T-helper 17 cell (primary cell): Measurements from ENCODE around the gene MLXIPL. TPM values are rescaled to one million over a fixed set of nuclear protein-coding genes. Genes with fewer than 3 reads are reported as not detected.
"Not testable (repeated sequence)": the region's sequence is repeated elsewhere in the genome, so short reads cannot be mapped to it uniquely, and the experiment has no call there.

ENCODE experiments used
- ATAC-seq: fragments of 150-1000 bp; cut with Tn5 transposase; 2 replicates; pipeline ENCODE4 v1.10.0; 2021; ENCODE audit warnings: mild to moderate bottlenecking, moderate library complexity
- DNase-seq, 3 donors: peaks; one replicate each; pipeline versions ENCODE4 v3.0.0 to v3.0.0-alpha.2; 2020 to 2021
- H3K9me3 ChIP-seq: one replicate; pipeline ENCODE4 v1.7.0; 2013; ENCODE audit warnings: low read length, mild to moderate bottlenecking; ENCODE audit not compliant: control insufficient read depth, poor library complexity, severe bottlenecking
- H3K27ac Mint-ChIP-seq: one replicate; pipeline ENCODE4 v1.8.0; 2022; ENCODE audit warnings: mild to moderate bottlenecking, moderate library complexity, mixed read lengths
- H3K27me3 Mint-ChIP-seq: one replicate; pipeline ENCODE4 v1.8.0; 2022; ENCODE audit warnings: mixed read lengths
- H3K36me3 Mint-ChIP-seq: one replicate; pipeline ENCODE4 v1.8.0; 2022; ENCODE audit warnings: low read depth, mixed read lengths
- H3K4me1 Mint-ChIP-seq: one replicate; pipeline ENCODE4 v1.8.0; 2022; ENCODE audit warnings: mild to moderate bottlenecking, mixed read lengths
- H3K4me3 Mint-ChIP-seq: one replicate; pipeline ENCODE4 v1.8.0; 2022; ENCODE audit warnings: mild to moderate bottlenecking, moderate library complexity, mixed read lengths
- total RNA-seq, 4 donors: library from RNA in 2 of 4; stranded (reverse) in 2 of 4; gene quantifications; one replicate each; pipeline ENCODE4 v1.2.3 and lab custom pipeline; 2022 to 2026

MLXIPL gene
- total RNA-seq, 2 donors from 2014 or later: not detected

DNA sequence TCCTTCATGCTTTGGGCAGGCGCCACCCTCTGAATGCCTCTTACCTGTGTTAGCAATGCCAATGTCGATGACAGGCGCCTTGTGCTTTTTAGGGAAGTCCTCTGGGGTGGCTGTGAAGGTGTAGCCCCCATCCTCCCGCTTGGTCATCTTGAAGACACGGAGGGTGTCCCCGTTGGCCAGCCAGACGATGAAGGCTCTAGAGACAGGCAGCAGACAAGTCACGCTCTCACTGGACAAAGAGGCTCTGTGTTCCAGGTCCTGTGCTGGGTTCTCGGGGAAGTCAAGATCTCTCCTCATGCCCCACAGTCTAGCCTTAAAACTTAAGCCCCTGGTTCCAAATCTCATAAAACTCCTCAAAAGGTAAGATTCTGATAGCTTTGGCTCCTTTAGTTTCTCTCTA is 51.0 kb downstream of the MLXIPL start:
- ATAC-seq (no peak), DNase-seq (no peak)
- Mint-ChIP-seq H3K27ac (no peak overlapping the region), H3K4me1 (peaks cover 22% of the 10 kb centered on the region), H3K36me3 (peaks cover 6% of the 10 kb centered on the region), H3K27me3 (no peaks in the 10 kb centered on the region), H3K4me3 (no peak overlapping the region)
- no peaks in the 10 kb centered on the region for H3K9me3 ChIP-seq

DNA sequence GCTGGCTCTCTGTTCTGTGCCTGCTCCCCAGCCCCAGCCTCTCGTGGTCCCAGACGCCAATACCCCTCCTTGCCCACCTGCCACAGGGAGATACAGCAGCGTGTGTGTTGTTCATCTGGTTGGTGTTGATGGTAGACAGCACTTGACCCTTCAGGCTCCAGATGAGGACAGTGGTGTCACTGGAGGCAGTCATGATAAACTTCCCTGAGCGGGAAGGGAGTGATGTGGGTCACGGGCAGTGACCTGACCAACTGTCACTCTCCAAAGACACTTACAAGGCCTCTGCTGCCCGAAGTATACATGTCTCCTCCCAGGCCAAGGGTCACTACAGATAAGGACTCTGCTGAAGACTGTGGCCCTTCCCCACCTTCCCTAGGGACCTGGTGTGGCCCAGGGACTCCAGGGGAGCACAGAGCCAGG is 51.5 kb downstream of the MLXIPL start:
- ATAC-seq: no peak
- H3K4me3 Mint-ChIP-seq: no peak overlapping the region
- H3K9me3 ChIP-seq: no peaks in the 10 kb centered on the region
- no peak overlapping the region for H3K27ac Mint-ChIP-seq
- no peaks in the 10 kb centered on the region for H3K27me3 Mint-ChIP-seq
- H3K36me3 Mint-ChIP-seq: peaks cover 6% of the 10 kb centered on the region
- DNase-seq: no peak
- peaks cover 21% of the 10 kb centered on the region for H3K4me1 Mint-ChIP-seq

DNA sequence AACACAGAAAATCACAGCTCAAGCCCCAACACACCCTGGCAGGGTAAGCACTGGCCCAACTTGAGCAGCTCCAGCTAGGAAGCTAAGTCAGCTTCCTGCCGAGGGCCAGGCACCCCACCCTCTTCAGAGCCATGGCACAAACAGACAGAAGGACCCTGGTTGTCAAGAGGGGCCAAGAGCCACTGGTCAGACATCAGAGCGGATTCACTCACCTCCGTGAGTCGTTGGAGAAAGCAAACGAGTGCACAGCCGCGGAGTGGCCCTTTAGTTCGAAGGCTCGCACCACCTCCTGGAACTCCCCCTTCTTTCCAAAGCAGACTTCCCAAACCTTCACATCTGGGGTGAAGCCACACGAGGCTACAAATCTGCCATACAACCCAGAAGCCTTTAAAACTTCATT is 53.3 kb downstream of the MLXIPL start:
- no peaks in the 10 kb centered on the region for H3K9me3 ChIP-seq
- DNase-seq: no peak
- Mint-ChIP-seq H3K4me1 (peaks cover 22% of the 10 kb centered on the region), H3K27ac (no peak overlapping the region), H3K4me3 (no peak overlapping the region), H3K27me3 (no peaks in the 10 kb centered on the region), H3K36me3 (peaks cover 6% of the 10 kb centered on the region)
- ATAC-seq: no peak

DNA sequence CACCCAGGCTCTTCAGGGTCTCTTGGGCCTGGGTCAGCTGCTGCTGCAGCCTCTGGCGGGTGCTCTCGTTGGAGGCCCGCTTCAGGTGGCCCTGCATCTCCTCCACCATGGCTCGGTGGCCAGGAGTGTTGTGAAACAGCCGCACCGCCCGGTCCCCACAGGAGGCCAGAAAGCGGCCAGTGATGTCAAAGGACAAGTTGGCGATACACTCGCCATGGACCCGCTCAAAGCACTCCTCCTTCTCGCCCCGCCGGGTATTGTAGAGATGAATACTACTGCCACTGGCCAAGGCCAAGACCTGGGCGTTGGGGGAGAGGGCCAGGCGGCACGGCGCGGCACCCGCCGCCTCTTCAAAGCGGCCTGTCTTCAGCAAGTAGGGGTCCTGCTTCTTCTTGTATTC is 53.8 kb downstream of the MLXIPL start:
- DNase-seq: no peak
- no peaks in the 10 kb centered on the region for H3K9me3 ChIP-seq
- H3K36me3 Mint-ChIP-seq: peaks cover 6% of the 10 kb centered on the region

DNA sequence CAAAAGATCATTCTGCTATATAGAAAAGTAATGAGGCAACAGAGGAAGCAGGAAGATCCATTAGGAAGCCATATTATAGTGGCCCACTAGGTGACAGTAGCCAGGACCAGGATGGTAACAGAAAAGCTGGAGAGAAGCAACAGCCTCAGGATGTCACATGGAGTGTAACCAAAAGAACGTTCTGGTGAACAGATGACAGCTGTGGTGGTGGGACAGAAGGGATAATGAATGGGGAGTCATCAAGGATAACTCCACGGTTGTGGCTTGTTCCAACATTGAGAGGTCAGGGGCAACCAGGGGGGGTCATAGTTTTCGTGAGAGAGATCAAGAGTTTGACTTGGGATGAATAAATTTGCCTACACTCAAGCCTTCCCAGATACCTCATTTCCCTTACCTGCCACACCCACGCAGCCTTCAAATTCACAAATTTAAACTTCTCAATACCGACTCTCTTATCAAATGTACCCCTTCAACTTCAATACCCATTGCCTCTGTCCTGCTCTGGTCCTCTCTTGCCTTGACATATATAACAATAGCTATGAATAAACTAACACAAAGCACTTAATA is 55.2 kb downstream of the MLXIPL start:
- H3K9me3 ChIP-seq: no peaks in the 10 kb centered on the region
- Mint-ChIP-seq H3K27ac (no peak overlapping the region), H3K36me3 (peaks cover 6% of the 10 kb centered on the region), H3K4me1 (peaks cover 14% of the 10 kb centered on the region), H3K27me3 (no peaks in the 10 kb centered on the region), H3K4me3 (no peak overlapping the region)
- DNase-seq (no peak), ATAC-seq (no peak)

More for the DNA sequence above, 53.8 kb downstream of the MLXIPL start:
- H3K27me3 Mint-ChIP-seq: no peaks in the 10 kb centered on the region
- peaks cover 22% of the 10 kb centered on the region for H3K4me1 Mint-ChIP-seq
- H3K27ac Mint-ChIP-seq: no peak overlapping the region
- ATAC-seq: no peak
- H3K4me3 Mint-ChIP-seq: no peak overlapping the region

DNA sequence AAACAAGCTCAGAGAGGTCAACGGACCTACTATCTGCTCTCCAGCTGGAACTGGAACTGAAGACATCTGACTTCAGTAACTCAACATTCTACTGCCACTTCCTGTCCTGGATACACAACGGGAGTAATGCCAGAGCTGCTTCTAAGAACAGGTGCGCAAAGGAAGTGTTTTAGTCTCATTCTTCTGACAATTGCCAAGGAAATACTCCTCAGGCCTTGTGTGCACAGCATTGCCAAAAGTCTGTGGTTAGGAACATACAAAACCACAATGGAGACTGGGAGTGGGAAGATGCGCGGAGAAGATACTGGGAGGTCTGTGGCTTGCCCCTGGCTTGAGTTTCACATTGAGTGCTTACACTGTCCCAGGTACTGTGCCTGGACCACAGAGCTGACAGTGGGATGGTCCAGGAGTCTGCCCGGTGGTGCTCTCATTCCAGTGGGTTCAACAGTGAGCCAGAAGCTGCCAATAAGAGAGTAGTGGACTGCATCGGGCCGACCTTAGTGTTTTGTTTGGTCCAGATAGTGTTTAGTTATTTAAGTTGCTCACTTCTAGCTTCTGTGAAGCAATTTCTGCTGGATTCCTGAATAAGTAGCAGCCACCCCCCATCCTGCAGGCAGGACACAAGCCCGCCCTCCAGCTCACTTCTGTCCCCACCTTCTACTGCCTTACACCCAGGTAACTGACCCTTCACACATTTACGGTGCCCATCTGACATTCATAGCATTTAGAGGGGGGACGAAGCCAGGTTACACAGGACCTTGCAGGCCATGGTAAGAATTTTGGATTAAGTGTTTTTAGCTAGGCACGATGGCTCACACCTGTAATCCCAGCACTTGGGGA is 56.3 kb downstream of the MLXIPL start:
- no peak for ATAC-seq
- no peak for DNase-seq
- H3K27me3 Mint-ChIP-seq: no peaks in the 10 kb centered on the region
- H3K4me3 Mint-ChIP-seq: no peak overlapping the region
- peak overlapping the region; percentile 59 for H3K27ac Mint-ChIP-seq
- H3K4me1 Mint-ChIP-seq: peaks cover 12% of the 10 kb centered on the region
- H3K9me3 ChIP-seq: no peaks in the 10 kb centered on the region
- H3K36me3 Mint-ChIP-seq: peaks cover 6% of the 10 kb centered on the region

DNA sequence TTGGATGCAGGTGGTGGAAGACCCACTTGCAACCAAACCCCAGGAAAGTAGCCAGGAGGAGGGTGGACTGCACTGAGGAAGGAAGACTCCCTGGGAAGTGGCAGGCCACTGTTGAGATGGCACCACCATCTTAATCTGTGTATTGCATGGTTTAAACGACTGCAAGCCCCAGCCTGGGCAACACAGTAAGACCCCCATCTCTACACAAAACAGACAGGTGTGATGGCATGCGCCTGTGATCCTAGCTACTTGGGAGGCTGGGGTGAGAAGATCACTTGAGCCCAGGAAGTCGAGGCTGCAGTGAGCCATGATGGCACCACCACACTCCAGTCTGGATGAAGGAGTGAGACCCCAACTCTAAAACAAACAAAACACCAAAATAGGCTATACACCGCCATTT is 57.2 kb downstream of the MLXIPL start:
- Mint-ChIP-seq H3K4me1 (peaks cover 9% of the 10 kb centered on the region), H3K27ac (peak overlapping the region; percentile 84), H3K4me3 (no peak overlapping the region), H3K27me3 (no peaks in the 10 kb centered on the region), H3K36me3 (peaks cover 6% of the 10 kb centered on the region)
- H3K9me3 ChIP-seq: no peaks in the 10 kb centered on the region
- ATAC-seq (no peak), DNase-seq (no peak)

DNA sequence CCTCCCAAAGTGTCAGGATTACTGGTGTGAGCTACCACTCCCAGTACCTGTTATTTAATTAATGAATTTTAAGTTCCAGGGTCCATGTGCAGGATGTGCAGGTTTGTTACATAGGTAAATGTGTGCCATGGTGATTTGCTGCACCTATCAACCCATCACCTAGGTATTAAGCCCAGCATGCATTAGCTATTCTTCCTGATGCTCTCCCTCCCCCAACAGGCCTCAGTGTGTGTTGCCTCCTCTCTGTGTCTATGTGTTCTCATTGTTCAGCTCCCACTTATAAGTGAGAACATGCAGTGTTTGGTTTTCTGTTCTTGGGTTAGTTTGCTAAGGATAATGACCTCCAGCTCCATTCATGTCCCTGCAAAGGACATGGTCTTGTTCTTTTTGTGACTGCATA is 57.9 kb downstream of the MLXIPL start:
- not testable (repeated sequence) for H3K27me3 Mint-ChIP-seq, H3K9me3 ChIP-seq, DNase-seq, H3K36me3 Mint-ChIP-seq, H3K4me1 Mint-ChIP-seq
- ATAC-seq: peak; percentile 63
- Mint-ChIP-seq H3K27ac (peak overlapping the region; percentile 84), H3K4me3 (peak overlapping the region; percentile 85)

DNA sequence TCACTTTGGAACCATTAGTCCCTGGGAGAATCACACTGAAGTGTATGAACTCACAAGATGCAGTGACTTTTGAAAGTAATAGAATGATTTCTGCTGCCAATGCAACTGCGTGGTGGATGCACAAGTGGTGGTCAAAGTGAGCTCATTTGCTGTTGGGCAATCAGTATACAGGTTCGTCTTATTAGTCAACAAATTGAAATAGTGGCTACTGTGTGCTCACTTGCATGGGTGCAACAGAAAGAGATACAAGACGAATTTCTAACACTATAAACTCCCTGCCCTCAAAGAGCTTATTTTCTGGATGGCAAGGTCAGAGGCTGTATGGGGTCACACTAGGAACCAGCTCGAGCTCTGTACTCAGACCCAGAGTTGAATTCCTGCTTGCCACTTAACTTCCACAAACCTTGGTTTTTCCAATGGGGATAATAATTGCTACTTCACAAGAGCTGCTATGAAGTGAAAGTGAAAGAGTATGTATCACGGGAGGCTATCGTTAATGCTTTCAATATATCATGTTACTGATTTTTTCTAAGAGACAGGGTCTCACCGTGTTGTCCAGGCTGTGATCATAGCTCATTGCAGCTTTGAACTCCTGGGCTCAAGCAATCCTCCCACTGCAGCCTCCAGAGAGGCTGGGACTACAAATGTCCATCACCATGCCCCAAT is 58.5 kb downstream of the MLXIPL start:
- DNase-seq: no peak
- H3K9me3 ChIP-seq: no peaks in the 10 kb centered on the region
- Mint-ChIP-seq H3K36me3 (peaks cover 3% of the 10 kb centered on the region), H3K27me3 (no peaks in the 10 kb centered on the region), H3K27ac (peak overlapping the region; percentile 84), H3K4me1 (peaks cover 9% of the 10 kb centered on the region), H3K4me3 (peak overlapping the region; percentile 85)
- peak; percentile 30 for ATAC-seq

DNA sequence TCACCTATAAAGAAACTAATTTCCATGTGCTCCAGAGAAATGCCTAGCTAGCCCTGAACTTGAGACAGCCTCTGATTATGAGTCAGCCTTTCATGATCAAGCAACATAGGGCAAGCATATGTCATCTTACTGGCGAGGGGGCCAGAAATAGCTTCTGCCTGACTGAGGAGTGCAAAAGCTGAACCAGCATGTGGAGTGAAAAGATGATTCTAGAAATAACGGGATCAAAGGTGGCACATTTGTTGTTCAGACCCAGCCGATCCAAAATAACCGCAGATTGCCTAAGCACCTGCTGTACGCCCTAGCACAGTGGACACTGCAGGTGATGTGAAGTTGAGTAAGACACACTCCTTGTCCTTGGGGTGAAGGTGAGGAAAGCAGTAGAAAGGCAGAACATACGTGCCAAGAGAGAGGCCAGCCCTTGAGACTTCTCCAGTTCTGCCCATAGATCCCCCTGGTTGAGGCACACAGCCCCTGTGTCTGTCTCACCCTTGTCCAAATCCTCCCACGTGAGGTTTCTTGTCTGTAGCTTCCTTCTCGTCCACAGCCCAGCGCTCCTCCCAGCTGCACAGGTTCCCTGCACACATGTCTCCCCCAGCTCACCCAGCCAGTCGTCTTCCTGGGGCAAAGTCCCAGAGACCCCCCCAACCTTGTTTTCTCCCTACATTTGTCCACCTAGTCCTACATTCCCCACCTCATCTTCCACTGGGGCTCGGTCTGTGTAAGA is 64.0 kb downstream of the MLXIPL start:
- Mint-ChIP-seq H3K36me3 (no peaks in the 10 kb centered on the region), H3K4me3 (no peak overlapping the region), H3K27ac (no peak overlapping the region), H3K27me3 (no peaks in the 10 kb centered on the region), H3K4me1 (peaks cover 15% of the 10 kb centered on the region)
- H3K9me3 ChIP-seq: no peaks in the 10 kb centered on the region
- DNase-seq (no peak), ATAC-seq (no peak)

DNA sequence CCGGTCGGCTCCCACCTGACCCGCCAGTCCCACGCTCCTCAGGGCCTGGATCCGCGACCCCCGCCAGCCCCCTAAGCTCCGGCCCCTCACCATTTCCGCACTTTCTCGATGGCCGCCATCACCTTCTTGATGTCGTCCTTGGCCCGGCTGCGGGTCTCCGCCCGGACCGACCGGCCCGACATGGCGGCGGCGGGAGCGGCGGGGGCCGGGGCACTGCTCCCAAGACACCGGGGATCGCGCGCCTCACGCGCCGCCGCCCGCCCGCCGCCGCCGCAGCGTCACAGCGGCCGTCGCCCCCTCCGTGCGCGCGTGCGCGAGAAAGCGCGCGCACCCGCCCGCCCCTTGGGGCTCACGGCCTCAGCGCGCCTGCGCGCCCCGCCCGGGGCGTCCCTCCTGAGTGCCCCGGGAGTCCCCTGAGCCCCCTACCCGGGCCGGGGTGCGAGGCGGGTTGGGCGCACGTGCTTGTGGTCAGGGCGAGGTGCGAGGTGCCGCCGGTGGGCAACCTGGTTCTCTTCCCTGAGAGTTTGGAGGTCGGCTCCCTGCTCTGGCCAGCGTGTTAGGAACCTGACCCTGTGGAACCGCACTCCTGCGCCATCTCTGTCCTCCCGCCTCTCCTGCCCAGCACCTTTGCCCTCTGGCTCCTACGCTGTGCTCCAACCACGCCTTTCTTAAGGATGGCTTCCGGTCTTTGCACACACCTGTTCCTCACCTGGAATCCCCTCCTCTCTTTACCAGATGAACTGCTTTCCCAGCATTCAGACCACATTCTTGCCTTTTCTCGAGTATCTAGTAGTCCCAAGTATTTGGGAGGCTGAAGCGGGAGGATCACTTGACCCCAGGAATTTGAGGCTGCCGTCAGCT is 66.7 kb downstream of the MLXIPL start, which contains the start of gene BCL7B:
TSS of gene BCL7B (minus strand) at position 294 of the 861 bp plus-strand sequence. CDS start at position 182, 112 bp downstream.
- Mint-ChIP-seq H3K27me3 (no peaks in the 10 kb centered on the region), H3K4me3 (peak within 1 kb of the TSS; percentile 95), H3K36me3 (no peaks in the 10 kb centered on the region), H3K27ac (peak within 1 kb of the TSS; percentile 95), H3K4me1 (peaks cover 26% of the 10 kb centered on the region)
- H3K9me3 ChIP-seq: no peaks in the 10 kb centered on the region
- DNase-seq: peak; percentile 78 to 83 (median 78)
- ATAC-seq: peak; percentile 68

DNA sequence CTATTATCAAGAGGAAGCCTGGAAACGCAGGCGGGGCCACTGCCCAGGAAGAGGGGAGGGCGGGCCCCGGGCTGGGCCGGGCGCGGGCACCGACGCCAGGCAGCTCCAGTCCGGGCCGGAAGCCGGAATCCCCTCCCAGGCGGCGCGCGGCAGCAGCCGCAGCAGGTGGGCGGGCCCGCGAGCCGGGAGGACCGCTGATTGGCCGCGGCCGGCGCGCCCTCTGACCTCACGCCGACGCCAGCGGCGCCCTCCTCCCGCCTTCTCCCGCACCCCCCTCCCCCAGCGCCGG is 67.3 kb downstream of the MLXIPL start:
- Mint-ChIP-seq H3K27me3 (no peaks in the 10 kb centered on the region), H3K36me3 (peaks cover 1% of the 10 kb centered on the region), H3K27ac (peak overlapping the region; percentile 95), H3K4me3 (peak overlapping the region; percentile 95), H3K4me1 (peaks cover 28% of the 10 kb centered on the region)
- peak; percentile 92 for ATAC-seq
- DNase-seq: peak; percentile 88 to 95 (median 91)
- H3K9me3 ChIP-seq: no peaks in the 10 kb centered on the region
